ENCODE data around the gene LRRK1.

The LRRK1 gene

GRCh38 chr15:100909989-100910955 lies 8.9 kb upstream of the LRRK1 start:
- no peak for DNase-seq (ENCODE audit: low read depth)

- DNase-seq (ENCODE audit: low read depth) = no peak
Measured at GRCh38 chr15:100911086-100911485, 8.1 kb upstream of the LRRK1 start.

GRCh38 chr15:100913961-100914360 lies 5.2 kb upstream of the LRRK1 start:
- no peak for DNase-seq (ENCODE audit: low read depth)

DNA sequence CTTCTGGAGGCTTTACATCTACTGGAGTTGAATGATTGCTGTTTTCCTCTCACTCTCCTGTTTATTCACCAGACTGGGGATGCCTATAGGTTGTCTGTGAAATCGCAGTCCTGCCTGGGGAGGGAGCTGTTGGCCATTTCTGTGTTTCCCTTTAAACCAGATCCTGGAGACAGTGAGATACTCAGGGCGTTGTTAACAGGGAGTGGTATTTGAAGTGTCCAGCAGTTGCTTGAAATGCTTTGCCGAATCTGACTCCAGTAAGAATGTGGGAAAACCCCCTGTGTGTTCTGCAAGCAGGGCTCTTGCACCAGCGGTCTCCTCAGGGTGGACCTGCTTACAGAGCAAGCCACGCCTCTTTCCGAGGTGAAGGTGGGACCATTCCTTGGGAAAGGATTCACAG lies 4.3 kb upstream of the LRRK1 start:
- DNase-seq (ENCODE audit: low read depth) = no peak

DNA sequence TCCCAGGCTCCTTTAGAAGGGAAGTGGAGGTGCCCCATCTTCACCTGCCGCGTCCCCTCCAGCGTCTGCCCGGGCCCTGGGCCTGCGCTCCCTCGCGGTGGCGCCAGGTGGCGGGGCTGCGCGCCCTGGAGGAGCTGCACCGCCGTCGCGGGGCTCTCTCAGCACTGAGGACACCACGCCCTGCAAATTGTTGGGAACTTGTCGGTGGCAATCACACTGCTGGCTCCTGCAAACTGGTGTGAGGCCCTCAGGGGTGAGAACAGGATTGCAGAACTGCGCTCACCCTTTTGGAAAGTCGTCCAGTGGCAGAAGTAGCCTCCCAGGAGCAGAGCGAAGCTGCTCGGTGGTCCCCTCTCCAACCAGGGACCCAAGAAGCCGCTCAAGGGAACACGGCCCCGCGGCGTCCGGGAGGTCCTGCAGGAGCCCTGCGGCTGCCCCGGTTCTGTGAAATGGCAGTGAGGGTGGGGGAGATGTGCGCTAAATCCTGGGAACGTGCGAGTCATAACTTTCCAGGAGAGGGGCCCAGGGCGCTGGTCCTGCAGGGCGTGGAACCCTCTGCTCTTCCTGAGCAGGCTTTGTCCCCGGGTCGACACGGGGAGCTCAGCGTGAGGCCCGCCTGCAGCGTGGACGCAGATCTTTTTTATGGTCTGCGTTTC lies 995 bp upstream of the LRRK1 start:
- DNase-seq (ENCODE audit: low read depth) = peak; percentile 28

GRCh38 chr15:100919481-100920405 lies 586 bp downstream of the LRRK1 start:
- DNase-seq (ENCODE audit: low read depth) = no peak

GRCh38 chr15:100920516-100921135 lies 1.5 kb downstream of the LRRK1 start:
- no peak for DNase-seq (ENCODE audit: low read depth)

DNA sequence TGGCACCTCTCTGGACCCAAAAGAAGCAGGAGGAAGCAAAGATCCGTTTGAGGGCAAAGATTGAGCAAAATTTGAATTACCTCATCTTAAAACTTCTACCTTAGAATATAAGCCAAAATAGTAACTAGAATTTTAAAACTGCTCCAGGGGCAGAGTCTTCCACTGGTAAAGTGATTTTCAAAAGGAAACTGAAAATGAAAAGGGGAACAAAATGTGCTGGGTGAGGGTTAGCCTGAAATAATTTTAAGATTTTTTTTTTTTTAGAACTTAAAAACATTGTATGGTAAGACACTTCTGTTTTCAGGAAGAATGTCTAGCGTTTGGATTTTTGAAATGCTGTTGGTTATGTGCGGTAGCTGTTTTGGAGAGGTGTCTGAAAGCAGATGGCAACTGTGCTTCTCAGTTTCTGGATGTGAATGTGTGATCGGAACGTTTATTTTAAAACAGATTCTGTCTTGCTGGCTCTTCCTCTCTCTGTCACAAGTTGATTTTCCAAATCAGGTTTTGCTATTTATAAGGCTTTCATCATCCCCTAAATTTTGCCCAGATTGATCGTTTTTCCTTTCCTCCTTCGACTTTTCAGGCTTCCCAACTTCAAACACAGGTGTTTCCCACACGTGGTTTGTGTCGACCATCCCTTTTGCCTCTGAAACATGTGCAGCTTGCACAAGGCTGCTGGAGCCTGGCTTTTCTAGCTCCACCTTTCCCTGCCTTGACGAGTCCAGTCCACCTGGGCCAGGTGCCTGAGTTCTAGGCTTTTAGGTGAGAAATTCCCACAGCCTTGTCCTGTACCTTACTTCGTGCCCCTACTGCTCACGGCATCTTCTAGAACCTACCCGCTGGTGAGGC lies 3.3 kb downstream of the LRRK1 start:
- no peak for DNase-seq (ENCODE audit: low read depth)

- DNase-seq (ENCODE audit: low read depth) = no peak
Measured at GRCh38 chr15:100923076-100923475, 3.9 kb downstream of the LRRK1 start.

GRCh38 chr15:100923902-100924301 lies 4.7 kb downstream of the LRRK1 start:
- no peak for DNase-seq (ENCODE audit: low read depth)

DNA sequence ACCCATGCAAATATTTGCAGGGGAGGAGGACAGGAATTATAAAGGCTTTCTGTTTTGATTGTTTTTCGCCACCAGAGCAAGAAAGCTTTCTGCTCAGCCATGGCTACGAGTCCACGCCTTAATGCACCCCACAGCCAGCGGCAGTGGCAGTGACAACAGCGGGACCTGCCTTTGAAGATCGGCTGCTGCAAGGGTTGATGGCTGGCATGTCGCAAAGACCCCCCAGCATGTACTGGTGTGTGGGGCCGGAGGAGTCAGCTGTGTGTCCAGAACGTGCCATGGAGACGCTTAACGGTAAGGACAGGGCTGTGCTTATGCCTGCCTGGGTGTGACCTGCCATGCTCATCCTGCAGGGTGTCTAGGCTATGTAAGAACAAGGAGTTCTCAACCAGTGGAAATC lies 5.3 kb downstream of the LRRK1 start:
- DNase-seq (ENCODE audit: low read depth) = no peak

- no peak for DNase-seq (ENCODE audit: low read depth)
Measured at GRCh38 chr15:100925480-100925879, 6.3 kb downstream of the LRRK1 start.

DNA sequence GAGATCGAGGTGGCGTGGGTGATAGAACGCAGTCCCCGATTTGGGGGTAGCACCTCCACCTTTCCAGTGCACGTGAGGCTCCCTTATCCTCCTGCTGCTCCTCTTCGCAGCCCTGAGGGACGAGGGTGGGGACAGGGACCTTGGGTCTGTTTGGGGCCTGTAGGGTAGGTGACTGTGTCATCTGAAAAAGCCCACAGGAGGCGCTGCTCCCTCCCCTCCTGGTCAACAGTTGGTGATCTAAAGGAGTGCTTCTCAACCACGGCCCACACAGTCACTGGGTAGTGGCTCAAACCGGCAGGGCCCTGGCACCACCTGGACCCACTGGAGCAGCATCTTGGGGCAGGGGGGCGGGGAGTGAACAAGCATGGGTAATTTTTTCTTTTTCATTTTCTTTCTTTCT lies 7.1 kb downstream of the LRRK1 start:
- DNase-seq (ENCODE audit: low read depth) = no peak

DNA sequence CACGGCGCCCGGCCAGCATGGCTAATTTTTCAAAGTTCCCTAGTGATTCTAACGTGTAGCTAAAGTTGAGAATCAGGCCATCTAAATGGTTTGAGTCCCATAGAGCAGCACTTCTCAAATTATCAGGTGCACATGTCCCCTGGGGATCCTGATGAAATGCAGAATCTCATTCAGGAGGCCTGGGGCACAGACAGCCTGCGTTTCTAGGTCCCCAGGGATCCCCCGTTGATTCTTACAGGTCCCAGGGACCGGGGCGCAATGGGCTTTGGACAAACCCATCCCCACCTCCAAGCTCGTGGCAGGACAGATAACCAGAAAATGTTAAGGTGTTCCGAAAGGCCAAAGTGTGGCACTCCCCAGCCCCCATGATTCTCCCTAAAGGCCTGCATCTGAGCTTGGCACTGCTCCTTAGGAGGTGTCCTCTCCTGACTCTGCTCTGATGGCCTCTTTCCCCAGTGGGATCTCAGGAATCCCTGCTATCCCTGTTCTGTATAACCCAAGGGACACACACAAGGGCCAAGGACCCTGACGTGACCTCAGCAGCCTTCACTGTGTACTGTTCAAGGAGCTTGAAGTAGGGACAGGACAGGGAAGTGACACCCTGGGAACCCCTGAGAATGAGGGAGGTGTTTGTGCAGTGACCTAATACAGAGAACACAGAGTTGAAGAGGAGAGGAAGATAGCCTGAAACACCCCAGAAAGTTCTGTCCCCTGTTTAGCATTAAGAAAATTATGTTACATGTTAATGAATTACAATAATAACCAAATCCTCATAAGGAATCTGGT lies 8.0 kb downstream of the LRRK1 start:
- DNase-seq (ENCODE audit: low read depth) = no peak

DNA sequence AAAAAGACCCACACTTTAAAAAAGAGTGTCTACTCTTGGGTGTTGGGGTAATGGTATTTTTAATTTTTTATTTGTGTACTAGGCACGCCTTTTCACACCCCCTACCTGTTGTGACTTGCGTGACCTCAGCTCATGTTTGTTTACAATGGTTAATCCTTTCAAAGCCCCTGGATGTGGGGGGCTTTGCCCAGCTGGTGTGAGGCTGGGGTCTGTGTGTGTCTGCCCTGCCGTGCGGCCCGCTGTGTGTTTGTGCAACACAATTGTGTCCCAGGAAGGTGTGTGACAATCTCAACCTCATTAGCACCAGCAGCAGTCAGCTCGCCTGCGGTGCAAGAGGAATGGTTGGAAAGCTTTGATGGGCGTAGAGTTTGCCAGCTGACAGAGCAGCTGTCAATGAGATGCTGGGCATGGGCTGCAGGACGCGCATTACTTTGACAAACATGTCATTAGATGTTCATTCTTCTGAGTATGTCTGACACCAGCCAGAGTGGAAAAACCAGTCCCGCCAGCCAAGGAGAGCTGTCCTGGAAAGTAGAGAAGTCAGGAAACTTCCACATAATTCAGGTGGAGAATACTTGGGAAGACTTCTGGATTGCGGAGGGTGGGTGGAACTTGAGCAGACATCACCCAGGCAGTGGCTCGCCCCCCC lies 9.6 kb downstream of the LRRK1 start:
- no peak for DNase-seq (ENCODE audit: low read depth)

DNA sequence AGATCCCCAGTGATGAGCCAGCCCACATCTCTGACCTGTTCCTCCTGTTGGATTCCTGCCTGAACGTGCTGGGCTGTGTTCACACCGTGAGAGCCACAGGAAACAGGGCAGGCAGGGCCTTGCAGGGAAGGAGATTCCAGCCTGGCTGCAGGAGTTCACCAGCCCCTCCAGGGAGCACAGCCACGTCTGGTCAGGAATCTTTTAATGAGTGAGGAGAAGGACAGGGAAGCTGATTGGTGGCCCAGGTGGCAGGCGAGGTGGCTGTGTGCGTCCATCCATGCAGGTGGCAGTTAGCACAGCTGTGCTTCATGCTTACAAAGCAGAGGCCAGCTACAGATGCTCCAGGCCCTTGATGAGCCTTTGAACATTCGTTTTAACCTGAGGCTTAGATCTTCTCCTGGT lies 10.5 kb downstream of the LRRK1 start:
- DNase-seq (ENCODE audit: low read depth) = no peak

GRCh38 chr15:100930306-100930848 lies 11.2 kb downstream of the LRRK1 start:
- DNase-seq (ENCODE audit: low read depth) = no peak

DNA sequence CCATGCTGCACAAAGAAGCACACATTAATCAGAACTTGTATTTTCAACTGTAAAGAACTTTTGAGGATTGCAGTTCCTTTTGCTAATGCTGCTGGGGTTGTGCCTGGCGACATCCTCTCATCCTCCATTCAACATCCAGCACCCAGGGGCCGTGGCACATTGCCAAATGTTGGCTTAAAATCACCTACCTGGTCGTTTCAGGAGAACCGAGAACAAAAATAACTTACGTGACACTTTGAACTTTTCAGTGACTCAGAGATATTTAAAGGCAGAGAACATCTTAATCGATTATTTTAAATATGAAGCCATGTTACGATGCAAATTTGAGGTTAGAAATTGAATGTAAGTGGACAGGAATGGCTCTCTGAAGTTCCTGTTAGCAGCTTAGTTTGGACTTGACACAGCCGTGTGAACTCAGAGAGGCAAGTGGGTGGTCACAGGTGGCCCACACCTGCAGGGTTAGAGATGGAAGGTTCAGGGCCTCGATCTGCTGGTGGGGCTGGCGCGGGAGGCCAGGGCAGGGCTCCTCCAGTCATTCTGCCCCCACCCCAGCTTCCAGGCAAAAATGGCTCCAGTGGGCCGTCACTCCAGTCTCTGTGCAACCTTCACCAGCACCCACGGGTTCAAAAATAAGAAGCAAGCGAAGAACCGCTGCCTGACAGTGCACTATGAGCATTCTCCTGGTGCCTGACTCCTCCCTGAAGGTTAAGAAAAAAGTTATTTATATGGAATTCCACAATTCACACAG lies 12.2 kb downstream of the LRRK1 start:
- no peak for DNase-seq (ENCODE audit: low read depth)
